ENCODE data around the gene TFAP2A.

The TFAP2A gene

DNA sequence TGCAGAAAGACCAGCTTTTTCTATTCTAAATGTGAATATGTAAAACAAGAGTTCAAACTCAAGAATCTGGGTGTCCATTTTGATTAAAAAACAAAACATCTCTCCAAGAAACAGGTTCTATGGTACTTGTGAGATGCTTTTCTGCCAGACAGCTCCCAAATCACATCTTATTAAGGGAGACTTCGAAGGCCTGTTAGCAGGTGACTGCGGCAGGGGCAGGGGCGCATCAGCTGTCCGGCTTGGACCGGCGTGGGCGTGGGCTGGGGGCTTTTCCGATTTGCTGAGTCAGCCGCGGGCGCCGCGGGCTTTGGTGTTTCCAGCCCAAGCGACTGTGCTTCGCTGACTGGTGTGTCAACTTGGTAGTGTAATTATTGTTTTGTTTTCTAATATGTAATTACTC lies 32.6 kb downstream of the TFAP2A start:
- DNase-seq: no peak

DNA sequence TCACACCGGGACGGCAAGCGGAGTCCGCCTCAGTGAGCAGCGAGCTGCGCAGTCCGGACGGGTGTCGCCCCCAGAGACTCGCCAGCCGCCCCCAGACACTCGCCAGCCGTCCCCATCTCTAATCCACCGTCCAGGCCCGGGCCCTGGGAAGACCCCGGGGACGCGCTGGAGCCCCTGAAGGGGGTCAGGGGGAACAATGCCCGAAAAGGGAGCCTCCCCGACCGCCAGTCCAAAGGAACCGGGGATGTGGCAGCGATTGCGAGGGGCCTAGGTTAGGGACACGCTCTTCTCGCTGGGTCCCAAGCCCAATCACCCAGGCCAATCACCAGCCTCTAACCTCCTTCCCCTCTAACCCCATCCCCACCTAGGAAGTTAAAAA lies 33.1 kb downstream of the TFAP2A start:
- DNase-seq: no peak

DNA sequence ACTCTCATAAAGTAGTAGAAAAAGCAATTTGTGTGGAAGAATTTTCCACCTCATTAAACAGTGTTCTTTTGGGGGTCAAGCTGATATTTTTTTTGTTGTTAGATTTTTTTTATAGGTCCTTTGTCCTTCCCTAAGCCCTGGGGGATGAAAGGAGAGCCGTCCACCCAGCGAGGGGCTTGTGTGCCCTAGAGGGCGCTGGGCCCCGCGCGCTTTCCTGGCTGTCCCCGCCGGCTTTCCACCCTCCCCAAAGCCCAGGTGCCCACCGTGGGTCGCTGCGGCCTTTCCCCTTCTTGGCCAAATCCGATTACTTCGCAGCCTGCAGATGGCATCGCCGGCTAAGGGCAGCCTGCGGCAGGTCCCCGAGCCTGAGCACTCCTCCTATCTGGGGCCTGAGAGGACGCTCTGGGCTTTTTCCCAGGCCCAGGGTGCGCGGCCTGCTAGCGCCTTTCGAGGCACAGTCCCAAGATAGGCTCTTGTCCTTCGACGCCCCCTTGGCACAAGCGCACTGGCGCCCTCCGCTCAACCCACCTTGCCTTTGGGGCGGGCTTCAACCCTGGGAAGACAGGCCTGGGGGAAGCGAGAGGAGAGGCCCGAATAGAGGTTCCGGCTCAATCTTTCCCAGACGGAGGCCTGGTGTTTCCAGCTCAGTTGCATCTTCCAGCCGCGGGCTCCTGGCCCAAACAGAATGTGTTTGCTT lies 33.6 kb downstream of the TFAP2A start:
- no peak for DNase-seq

DNA sequence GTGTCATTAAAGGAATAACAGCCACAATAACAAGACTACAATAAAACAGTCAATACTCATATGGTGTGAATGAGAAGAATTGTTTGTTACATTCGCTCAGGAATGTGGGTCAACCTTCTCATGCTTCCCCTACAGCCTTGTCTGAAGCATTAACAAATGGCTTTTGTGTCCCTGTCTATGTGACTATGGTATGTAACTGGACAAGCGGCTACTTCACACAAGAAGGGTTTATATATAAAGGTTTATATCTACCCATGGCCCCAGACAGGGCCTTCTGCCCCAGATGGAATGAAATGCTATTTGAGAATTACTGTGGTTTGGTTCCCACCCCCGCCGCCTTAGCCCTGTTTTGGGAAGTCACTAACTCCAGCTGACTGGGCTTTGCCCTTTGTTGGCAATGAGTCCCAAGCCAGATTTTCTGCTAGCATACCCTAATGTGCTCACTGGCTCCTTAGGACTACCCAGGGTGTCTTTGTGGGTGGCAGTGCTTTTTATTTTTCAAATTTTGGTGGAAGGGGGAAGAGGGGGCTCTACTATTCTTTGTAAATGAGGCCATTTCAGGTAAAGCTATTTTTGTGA lies 39.4 kb downstream of the TFAP2A start:
- DNase-seq: no peak

GRCh38 chr6:10373642-10374359 lies 41.1 kb downstream of the TFAP2A start:
- no peak for DNase-seq

GRCh38 chr6:10369896-10370295 lies 45.0 kb downstream of the TFAP2A start:
- no peak for DNase-seq

- no peak for DNase-seq
Observed at GRCh38 chr6:10368861-10369260, 46.0 kb downstream of the TFAP2A start.

GRCh38 chr6:10363911-10364310 lies 51.0 kb downstream of the TFAP2A start:
- no peak for DNase-seq

GRCh38 chr6:10362300-10362699 lies 52.6 kb downstream of the TFAP2A start:
- DNase-seq: no peak

DNA sequence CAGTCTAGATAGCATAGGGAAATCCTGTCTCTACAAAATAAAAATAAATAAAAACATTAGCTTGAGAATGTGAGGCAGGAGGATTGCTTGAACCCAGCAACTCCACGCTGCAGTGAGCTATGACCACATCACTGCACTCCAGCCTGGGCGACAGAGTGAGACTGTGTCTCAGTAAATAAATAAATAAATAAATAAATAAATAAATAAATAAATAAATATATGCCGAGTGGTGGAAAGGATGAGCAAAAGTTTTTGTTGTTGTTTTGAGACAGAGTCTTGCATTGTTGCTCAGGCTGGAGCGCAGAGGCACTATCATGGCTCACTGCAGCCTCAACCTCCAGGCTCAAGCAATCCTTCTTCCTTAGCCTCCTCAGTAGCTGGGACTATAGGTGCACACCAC lies 53.4 kb downstream of the TFAP2A start:
- no peak for DNase-seq

- DNase-seq: no peak
Observed at GRCh38 chr6:10359581-10359980, 55.3 kb downstream of the TFAP2A start.

GRCh38 chr6:10355115-10355702 lies 59.7 kb downstream of the TFAP2A start:
- no peak for DNase-seq

DNA sequence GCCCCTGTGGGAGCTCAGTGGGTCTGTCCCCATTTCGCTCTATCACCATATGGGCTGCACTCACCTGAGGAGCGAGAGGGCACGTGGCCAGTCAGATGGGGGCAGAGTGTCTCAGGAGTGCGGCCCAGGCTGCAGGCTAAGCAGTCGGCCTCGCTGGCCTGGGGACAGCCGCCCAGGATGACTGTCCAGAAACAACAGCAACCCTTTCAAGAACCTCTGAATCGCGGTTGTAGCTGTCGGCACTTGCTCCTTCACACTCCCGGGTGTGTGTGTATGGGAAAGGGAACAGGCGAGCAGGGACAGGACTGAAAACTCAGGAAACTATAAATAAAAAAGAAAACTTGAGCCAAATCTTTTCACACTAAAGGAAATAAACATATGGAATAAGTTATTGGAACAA lies 63.1 kb downstream of the TFAP2A start:
- no peak for DNase-seq

- no peak for DNase-seq
Observed at GRCh38 chr6:10350720-10351119, 64.2 kb downstream of the TFAP2A start.

GRCh38 chr6:10347561-10348327 lies 67.1 kb downstream of the TFAP2A start:
- DNase-seq: no peak

Measured in activated T-cell treated with anti-CD3 and anti-CD28 coated beads, Interleukin-2, amount 50 U/mL, for 48 hours (primary cell).